K562 (cell line): Measurements from ENCODE around the gene DCUN1D1.

ENCODE experiments used
- CTCF ChIP-seq, 3 experiments: IDR thresholded peaks in 2 of 3; conservative IDR thresholded peaks in 1 of 3; 2 replicates each; pipeline ENCODE4 v1.5.1; 2011 to 2012; ENCODE audit warnings: low read length in 3 of 3, mild to moderate bottlenecking in 3 of 3, control low read depth in 2 of 3, improper control_type of control experiment in 1 of 3, inconsistent platforms in 1 of 3, low read depth in 1 of 3, mixed read lengths in 1 of 3, moderate library complexity in 1 of 3; ENCODE audit not compliant: insufficient read depth in 2 of 3
- ETS1 ChIP-seq: conservative IDR thresholded peaks from 2 replicates; pipeline ENCODE4 v1.6.1; 2011; ENCODE audit warnings: low read depth, mild to moderate bottlenecking, low read length; ENCODE audit not compliant: control insufficient read depth
- MAFG ChIP-seq: fragments of 450-650 bp; conservative IDR thresholded peaks from 2 replicates; pipeline ENCODE4 v1.6.1; 2016; ENCODE audit warnings: missing genetic modification characterization, missing compliant biosample characterization
- NR1H2 ChIP-seq: sonication (generic); formaldehyde crosslinking; IDR thresholded peaks from 2 replicates; pipeline ENCODE4 v1.4.0; 2020; ENCODE audit warnings: mild to moderate bottlenecking, missing genetic modification reagents
- SP1 ChIP-seq: sonication (generic); formaldehyde crosslinking; IDR thresholded peaks from 2 replicates; pipeline ENCODE4 v1.8.1; 2022; ENCODE audit warnings: mild to moderate bottlenecking, missing genetic modification reagents
- TAF15 ChIP-seq: fragments of 200-400 bp; formaldehyde crosslinking; IDR thresholded peaks from 2 replicates; pipeline ENCODE4 v1.6.1; 2017; ENCODE audit warnings: mild to moderate bottlenecking, low read depth, low read length, moderate library complexity
- ZBTB26 ChIP-seq: fragments of 450-650 bp; formaldehyde crosslinking; IDR thresholded peaks from 2 replicates; pipeline ENCODE4 v1.4.0; 2022; ENCODE audit warnings: missing genetic modification characterization
- ZBTB49 ChIP-seq: sonication (generic); formaldehyde crosslinking; IDR thresholded peaks from 2 replicates; pipeline ENCODE4 v1.8.0; 2022; ENCODE audit warnings: missing genetic modification reagents, mild to moderate bottlenecking, borderline replicate concordance
- ZEB2 ChIP-seq: fragments of 450-650 bp; IDR thresholded peaks from 2 replicates; pipeline ENCODE4 v1.6.1; 2016

GRCh38 chr3:182957226-182957625 is 23.1 kb downstream of the DCUN1D1 start:
- TF ChIP-seq NR1H2 (CRISPR knock-in tag): no peak
- no peak for TF ChIP-seq TAF15
- no peak for TF ChIP-seq ETS1
- no peak for TF ChIP-seq CTCF (IDR thresholded peaks at IDR 0.05 in 2 of 3, conservative IDR thresholded peaks at IDR 0.05 in 1 of 3; ENCODE audit: insufficient read depth in 2 of 3, low read depth in 1 of 3, low read length in 3 of 3)
- no peak for TF ChIP-seq ZBTB26 (CRISPR knock-in tag)
- no peak for TF ChIP-seq ZEB2
- no peak for TF ChIP-seq ZBTB49 (CRISPR knock-in tag)
- TF ChIP-seq SP1 (CRISPR knock-in tag): no peak
- no peak for TF ChIP-seq MAFG (tag)
